A549 treated with CpdA at 1 μM for 4 hours (cell line): ENCODE results near the gene PRKAG2. TPM values are rescaled to one million over a fixed set of nuclear protein-coding genes. Genes with fewer than 3 reads are reported as not detected.

Experiments used
- total RNA-seq: library from RNA; stranded (reverse); fragments of 200-300 nt; extraction: Qiagen RNA extraction; gene quantifications from 5 replicates; pipeline ENCODE4 v1.2.3, GENCODE V29; 2022; ENCODE audit warnings: low read depth

The PRKAG2 gene
- total RNA-seq: 31.6 to 38.3 TPM (median 35.8 TPM) in 5 replicates

DNA sequence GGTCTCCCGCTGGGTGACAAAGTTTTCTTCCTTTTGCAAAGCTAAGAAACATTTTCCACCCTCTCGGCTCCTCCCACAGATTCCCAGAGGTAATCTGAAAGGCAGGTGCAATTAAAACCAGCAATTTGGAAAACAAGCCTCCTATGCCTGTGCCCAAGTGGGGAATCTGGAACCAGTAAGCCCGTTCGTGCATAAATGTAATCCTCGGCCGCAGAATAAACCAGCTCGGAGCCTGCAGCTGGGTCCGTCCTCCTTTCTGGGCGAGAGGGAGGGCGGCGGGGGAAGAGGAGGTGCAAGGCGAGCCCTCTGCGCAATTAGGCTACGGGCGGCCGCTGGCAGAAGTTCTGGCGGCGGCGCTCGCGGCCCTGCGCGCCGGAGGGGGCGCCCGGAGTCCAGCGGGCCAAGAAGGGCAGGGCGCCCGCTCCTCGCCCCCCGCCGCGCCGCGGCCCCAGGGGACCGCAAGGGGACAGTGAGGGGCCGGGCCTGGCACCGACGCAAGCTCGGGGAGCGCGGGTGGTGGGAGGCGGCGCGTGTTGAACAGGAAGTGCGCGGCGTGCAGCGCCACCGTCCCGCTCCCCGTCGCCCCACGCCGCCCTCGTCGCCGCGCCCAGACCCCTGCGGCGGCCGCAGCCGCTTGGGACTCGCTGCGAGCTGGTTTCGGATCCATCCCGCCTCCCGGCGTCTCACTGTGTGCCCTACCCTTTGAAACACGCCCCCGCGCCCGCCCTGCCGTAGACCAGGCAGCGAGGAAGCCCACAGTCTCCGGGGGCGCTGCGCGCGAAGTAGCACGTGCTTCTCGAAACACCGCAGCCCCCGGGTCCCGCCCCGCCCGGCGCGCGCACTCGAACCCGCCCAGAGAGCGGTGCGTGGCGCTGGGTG is at the start of gene PRKAG2:
Gene PRKAG2, minus strand, starts transcription at position 217 of the 879 bp plus-strand sequence. CDS start 495 bp downstream, outside the sequence.

GRCh38 chr7:151519765-151520418 is 357.0 kb downstream of the PRKAG2 start, which contains the start of gene RHEB:
Gene RHEB, minus strand, starts transcription at chr7:151519895. Its CDS starts 384 bp downstream, at chr7:151519511.

Other genes with a start within 250 kb of the PRKAG2 start
- gene GALNTL5, start 79.3 kb upstream of the PRKAG2 start, total RNA-seq: not detected in 5 replicates
- gene GALNT11, start 148.6 kb upstream of the PRKAG2 start, total RNA-seq: 17.9 to 26.7 TPM (median 22.6 TPM) in 5 replicates